ENCODE results near the gene TMEM186. TPM values are rescaled to one million over a fixed set of nuclear protein-coding genes. Genes with fewer than 3 reads are reported as not detected.

The TMEM186 gene
- polyA plus RNA-seq, 3 donors: 3.8 to 4.5 (median 4.4) TPM

DNA sequence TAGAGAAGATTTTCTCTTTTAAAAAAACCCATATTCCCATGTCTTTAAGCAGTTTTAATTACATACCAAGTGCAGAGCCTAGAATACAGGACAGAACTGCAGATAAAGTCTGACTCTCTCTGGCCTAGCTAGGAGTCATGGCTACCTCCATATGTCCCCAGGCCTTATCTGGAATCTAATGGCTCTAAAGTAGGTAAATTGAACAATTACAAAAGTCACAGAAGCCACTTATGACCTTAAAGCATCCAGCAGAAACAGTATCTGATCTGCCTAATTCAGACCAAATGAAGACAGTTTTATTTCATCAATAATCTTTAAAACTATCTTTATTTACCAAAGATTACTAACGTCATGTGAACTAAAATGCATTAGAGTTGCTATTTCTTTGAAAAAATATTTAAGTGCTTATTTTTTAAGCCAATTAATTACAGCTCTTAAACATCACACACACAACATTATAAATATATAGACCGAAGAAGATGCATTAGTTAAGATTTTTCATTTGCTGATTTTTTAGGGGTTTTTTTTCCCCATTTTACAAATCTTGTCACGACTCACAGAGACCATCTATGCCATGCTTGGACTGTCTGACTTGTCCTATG lies 28.9 kb upstream of the TMEM186 start:
- H4K20me1 ChIP-seq (ENCODE audit: insufficient read depth, low read length): no peaks in the 10 kb centered on the region
- H3K79me2 ChIP-seq (ENCODE audit: insufficient read depth, low read length): no peaks in the 10 kb centered on the region
- Mint-ChIP-seq H3K4me1 (peaks cover 7% of the 10 kb centered on the region), H3K27me3 (ENCODE audit: low read depth in 3 of 3) (peaks cover 0 to 1% (median 0%) of the 10 kb centered on the region in 3 donors), H3K9me3 (no peaks in the 10 kb centered on the region), H3K4me3 (no peak overlapping the region), H3K36me3 (peaks cover 55 to 68% of the 10 kb centered on the region in 2 donors), H3K27ac (no peak overlapping the region)
- peaks cover 23 to 79% of the 10 kb centered on the region in 2 donors for H3K36me3 ChIP-seq (replicated peaks in 1 of 2; ENCODE audit: control insufficient read depth in 1 of 2, insufficient read depth in 2 of 2, low read length in 2 of 2)
- H3K9ac ChIP-seq (ENCODE audit: insufficient read depth, low read length, poor library complexity, severe bottlenecking): no peak overlapping the region
- intact Hi-C loops (cut with micrococcal nuclease): no loop called here
- TF ChIP-seq, protein P1, sequence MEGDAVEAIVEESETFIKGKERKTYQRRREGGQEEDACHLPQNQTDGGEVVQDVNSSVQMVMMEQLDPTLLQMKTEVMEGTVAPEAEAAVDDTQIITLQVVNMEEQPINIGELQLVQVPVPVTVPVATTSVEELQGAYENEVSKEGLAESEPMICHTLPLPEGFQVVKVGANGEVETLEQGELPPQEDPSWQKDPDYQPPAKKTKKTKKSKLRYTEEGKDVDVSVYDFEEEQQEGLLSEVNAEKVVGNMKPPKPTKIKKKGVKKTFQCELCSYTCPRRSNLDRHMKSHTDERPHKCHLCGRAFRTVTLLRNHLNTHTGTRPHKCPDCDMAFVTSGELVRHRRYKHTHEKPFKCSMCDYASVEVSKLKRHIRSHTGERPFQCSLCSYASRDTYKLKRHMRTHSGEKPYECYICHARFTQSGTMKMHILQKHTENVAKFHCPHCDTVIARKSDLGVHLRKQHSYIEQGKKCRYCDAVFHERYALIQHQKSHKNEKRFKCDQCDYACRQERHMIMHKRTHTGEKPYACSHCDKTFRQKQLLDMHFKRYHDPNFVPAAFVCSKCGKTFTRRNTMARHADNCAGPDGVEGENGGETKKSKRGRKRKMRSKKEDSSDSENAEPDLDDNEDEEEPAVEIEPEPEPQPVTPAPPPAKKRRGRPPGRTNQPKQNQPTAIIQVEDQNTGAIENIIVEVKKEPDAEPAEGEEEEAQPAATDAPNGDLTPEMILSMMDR (IDR thresholded peaks at IDR 0.05): no peak
- no peak overlapping the region for H3K4me3 ChIP-seq (replicated peaks in 1 of 3; ENCODE audit: low read depth in 2 of 3, low read length in 3 of 3)
- WGBS (ENCODE audit: insufficient coverage): 100% methylated on average over 1 of the region's 3 CpGs
- H3K9me3 ChIP-seq (replicated peaks in 1 of 2; ENCODE audit: control insufficient read depth in 1 of 2, insufficient read depth in 1 of 2, low read length in 2 of 2): no peaks in the 10 kb centered on the region
- H2AFZ ChIP-seq (ENCODE audit: insufficient read depth, low read depth, low read length, poor library complexity, severe bottlenecking): no peak overlapping the region
- DNase-seq: no peak
- H3K27me3 ChIP-seq (ENCODE audit: control insufficient read depth in 2 of 2, insufficient read depth in 2 of 2, low read length in 2 of 2): no peaks in the 10 kb centered on the region
- no peak overlapping the region for H3K4me2 ChIP-seq (replicated peaks; ENCODE audit: extremely low read depth, low read length, poor library complexity, severe bottlenecking)
- H3K27ac ChIP-seq (ENCODE audit: low read depth in 1 of 2, low read length in 2 of 2): no peak overlapping the region
- H3K4me1 ChIP-seq (ENCODE audit: control insufficient read depth in 1 of 2, insufficient read depth in 2 of 2, low read length in 2 of 2): no peaks in the 10 kb centered on the region

DNA sequence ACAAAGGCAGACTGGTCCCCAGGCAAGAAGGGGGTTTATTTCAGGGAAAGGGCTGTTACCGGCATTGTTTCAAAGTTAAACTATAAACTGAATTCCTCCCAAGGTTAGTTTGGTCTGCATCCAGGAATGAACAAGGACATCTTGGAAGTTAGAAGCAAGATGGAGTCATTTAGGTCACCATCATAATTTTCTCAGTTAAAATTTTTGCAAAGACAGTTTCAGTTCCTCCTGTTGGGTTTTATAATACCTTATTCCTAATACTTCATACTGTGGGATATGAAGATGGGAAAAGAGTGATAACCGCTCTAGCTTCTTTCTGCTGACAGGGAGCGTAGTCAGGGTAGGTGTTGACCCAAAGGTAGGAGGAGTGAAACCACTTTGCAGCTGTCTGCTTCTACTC lies 25.0 kb upstream of the TMEM186 start:
- Histone ChIP-seq H3K27me3 (ENCODE audit: control insufficient read depth in 2 of 2, insufficient read depth in 2 of 2, low read length in 2 of 2) (no peaks in the 10 kb centered on the region), H3K9me3 (replicated peaks in 1 of 2; ENCODE audit: control insufficient read depth in 1 of 2, insufficient read depth in 1 of 2, low read length in 2 of 2) (no peaks in the 10 kb centered on the region), H3K4me1 (ENCODE audit: control insufficient read depth in 1 of 2, insufficient read depth in 2 of 2, low read length in 2 of 2) (no peaks in the 10 kb centered on the region), H3K36me3 (replicated peaks in 1 of 2; ENCODE audit: control insufficient read depth in 1 of 2, insufficient read depth in 2 of 2, low read length in 2 of 2) (peaks cover 33 to 83% of the 10 kb centered on the region in 2 donors), H3K9ac (ENCODE audit: insufficient read depth, low read length, poor library complexity, severe bottlenecking) (no peak overlapping the region), H3K4me3 (replicated peaks in 1 of 3; ENCODE audit: low read depth in 2 of 3, low read length in 3 of 3) (no peak overlapping the region), H2AFZ (ENCODE audit: insufficient read depth, low read depth, low read length, poor library complexity, severe bottlenecking) (no peak overlapping the region), H4K20me1 (ENCODE audit: insufficient read depth, low read length) (no peaks in the 10 kb centered on the region), H3K27ac (ENCODE audit: low read depth in 1 of 2, low read length in 2 of 2) (peak overlapping the region in 1 of 2 donors; percentile 40), H3K79me2 (ENCODE audit: insufficient read depth, low read length) (no peaks in the 10 kb centered on the region), H3K4me2 (replicated peaks; ENCODE audit: extremely low read depth, low read length, poor library complexity, severe bottlenecking) (no peak overlapping the region)
- peaks cover 20% of the 10 kb centered on the region for H3K4me1 Mint-ChIP-seq
- peaks cover 48 to 75% of the 10 kb centered on the region in 2 donors for H3K36me3 Mint-ChIP-seq
- 100% methylated on average over 2 of the region's 3 CpGs for WGBS (ENCODE audit: insufficient coverage)
- intact Hi-C loops (cut with micrococcal nuclease): no loop called here
- peak overlapping the region in 3 of 7 donors; percentile 27 to 55 (median 34) for H3K27ac Mint-ChIP-seq
- peaks cover 0 to 2% (median 0%) of the 10 kb centered on the region in 3 donors for H3K27me3 Mint-ChIP-seq (ENCODE audit: low read depth in 3 of 3)
- H3K4me3 Mint-ChIP-seq: no peak overlapping the region
- TF ChIP-seq, protein P1 (IDR thresholded peaks at IDR 0.05): no peak
- no peak for DNase-seq
- no peaks in the 10 kb centered on the region for H3K9me3 Mint-ChIP-seq
